ENCODE measurements around the gene PIK3CA.

The PIK3CA gene

DNA sequence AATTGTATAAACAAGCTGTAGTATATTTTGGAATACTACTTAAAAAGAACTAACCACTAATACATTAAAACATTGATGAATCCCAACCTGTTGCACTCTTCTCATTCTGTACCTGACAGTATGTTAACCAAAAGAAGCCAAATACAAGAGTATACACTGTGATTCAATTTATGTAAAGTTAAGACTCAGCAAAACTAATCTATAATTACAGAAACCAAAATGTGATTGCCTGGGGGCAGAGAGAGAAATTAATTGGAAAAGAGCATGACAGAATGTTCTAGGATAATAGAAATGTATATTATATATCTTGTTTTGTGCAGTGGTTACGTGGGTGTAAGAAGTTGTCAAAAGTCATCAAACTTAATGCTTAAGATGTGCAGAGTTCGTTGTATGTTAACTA, 31.1 kb downstream of the PIK3CA start:
- Histone ChIP-seq H3K27me3 (no peaks in the 10 kb centered on the region), H3K9me3 (no peaks in the 10 kb centered on the region), H3K27ac (peak overlapping the region; percentile 72), H3K4me3 (no peak overlapping the region), H3K36me3 (no peaks in the 10 kb centered on the region), H3K4me1 (peaks cover 0 to 94% (median 58%) of the 10 kb centered on the region in 4 donors)
- TF ChIP-seq, protein P1, sequence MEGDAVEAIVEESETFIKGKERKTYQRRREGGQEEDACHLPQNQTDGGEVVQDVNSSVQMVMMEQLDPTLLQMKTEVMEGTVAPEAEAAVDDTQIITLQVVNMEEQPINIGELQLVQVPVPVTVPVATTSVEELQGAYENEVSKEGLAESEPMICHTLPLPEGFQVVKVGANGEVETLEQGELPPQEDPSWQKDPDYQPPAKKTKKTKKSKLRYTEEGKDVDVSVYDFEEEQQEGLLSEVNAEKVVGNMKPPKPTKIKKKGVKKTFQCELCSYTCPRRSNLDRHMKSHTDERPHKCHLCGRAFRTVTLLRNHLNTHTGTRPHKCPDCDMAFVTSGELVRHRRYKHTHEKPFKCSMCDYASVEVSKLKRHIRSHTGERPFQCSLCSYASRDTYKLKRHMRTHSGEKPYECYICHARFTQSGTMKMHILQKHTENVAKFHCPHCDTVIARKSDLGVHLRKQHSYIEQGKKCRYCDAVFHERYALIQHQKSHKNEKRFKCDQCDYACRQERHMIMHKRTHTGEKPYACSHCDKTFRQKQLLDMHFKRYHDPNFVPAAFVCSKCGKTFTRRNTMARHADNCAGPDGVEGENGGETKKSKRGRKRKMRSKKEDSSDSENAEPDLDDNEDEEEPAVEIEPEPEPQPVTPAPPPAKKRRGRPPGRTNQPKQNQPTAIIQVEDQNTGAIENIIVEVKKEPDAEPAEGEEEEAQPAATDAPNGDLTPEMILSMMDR (IDR thresholded peaks at IDR 0.05): no peak
- no peak for DNase-seq
- intact Hi-C loops (cut with DNase I; ENCODE audit: low total_unique reads): no loop called here

DNA sequence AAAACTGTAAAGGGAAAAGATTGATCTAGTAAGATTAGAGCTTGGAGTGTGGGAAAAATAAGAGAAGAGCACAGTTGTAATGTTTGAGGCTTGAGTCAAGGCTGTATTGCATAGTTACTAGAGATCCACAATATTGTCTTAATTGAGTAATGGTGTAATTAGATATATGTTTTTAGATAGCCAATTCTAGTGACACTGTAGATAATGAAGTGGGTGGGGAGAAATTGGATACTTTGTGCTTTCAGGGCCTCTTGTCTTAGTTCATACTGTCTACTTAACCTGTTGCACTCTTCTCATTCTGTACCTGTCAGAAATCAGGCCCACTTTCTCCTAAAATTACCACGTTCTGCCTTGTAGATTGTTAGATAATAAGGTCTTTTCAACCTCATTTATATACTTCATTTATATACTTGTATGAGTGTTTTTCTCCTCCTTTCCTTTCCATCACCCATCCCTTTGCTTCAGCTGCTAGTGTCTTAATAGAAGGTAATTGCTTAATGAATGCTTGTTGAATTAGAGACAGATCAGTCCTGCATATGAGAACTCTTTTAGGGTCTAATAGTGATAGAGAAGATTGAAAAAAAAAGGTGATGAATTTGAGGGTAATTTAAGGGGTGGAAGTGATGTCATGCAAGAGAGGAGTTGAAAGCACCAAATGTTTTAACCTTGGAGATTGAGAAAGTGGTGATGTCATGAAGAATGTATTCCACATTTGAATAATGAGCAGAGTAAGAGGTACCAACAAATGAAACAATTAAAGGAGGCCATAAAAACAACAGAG, 32.0 kb downstream of the PIK3CA start:
- DNase-seq: no peak
- Histone ChIP-seq H3K36me3 (no peaks in the 10 kb centered on the region), H3K27me3 (no peaks in the 10 kb centered on the region), H3K9me3 (no peaks in the 10 kb centered on the region), H3K4me3 (no peak overlapping the region), H3K27ac (peak overlapping the region; percentile 72), H3K4me1 (peaks cover 0 to 98% (median 63%) of the 10 kb centered on the region in 4 donors)
- intact Hi-C loops (cut with DNase I; ENCODE audit: low total_unique reads): no loop called here
- TF ChIP-seq, protein P1 (IDR thresholded peaks at IDR 0.05): no peak

DNA sequence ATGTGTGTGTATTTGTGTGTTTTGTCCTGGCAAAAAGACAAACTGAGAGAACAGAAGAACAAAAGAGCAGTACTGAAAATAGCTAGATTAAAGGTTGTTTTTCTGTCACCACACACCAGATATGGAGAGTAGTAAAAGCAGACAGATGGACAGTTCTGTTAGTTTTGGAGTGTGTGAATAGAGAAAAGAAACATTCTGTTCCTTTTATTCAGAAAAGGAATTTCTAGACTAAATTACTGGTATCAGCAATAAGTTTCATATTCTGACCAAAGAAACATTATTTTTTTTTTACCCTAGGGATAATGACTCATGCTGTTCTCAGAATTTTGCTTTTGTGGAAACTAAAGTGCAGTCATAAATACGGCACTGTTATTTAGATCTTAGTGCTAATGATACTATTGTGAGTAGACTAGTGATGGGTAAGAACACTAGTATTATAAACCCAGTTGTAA, 32.9 kb downstream of the PIK3CA start:
- Histone ChIP-seq H3K9me3 (no peaks in the 10 kb centered on the region), H3K4me1 (peaks cover 0 to 97% (median 62%) of the 10 kb centered on the region in 4 donors), H3K4me3 (no peak overlapping the region), H3K27ac (peak overlapping the region; percentile 72), H3K27me3 (no peaks in the 10 kb centered on the region), H3K36me3 (no peaks in the 10 kb centered on the region)
- DNase-seq: no peak
- TF ChIP-seq, protein P1 (IDR thresholded peaks at IDR 0.05): no peak
- intact Hi-C loops (cut with DNase I; ENCODE audit: low total_unique reads): no loop called here

DNA sequence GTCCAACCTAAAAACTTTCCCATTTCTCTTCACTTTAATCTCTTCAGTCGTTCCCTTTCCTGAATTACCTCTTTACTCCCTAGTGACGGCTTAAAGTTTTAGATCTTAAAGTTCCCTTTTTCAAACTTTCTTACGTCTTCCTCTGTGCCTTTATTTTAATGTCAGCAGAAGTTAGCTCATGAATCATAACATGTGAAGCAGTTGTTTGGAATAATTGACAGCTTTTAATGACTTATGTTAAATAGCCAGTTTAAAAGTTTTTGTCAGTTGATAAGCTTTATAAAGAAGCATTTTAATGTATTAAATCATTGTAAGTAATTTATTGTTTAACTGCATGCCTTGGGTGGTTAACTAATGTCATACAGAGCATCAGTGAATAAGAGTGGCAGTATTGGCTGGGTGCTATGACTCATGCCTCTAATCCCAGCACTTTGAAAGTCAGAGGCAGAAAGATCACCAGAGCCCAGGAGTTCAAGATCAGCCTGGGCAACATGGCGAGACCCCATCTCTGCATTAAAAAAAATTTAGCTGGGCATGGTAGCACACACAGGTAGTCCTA, 33.9 kb downstream of the PIK3CA start:
- TF ChIP-seq, protein P1 (IDR thresholded peaks at IDR 0.05): no peak
- Histone ChIP-seq H3K9me3 (no peaks in the 10 kb centered on the region), H3K4me1 (peaks cover 0 to 91% (median 63%) of the 10 kb centered on the region in 4 donors), H3K36me3 (no peaks in the 10 kb centered on the region), H3K4me3 (no peak overlapping the region), H3K27ac (peak overlapping the region; percentile 72), H3K27me3 (no peaks in the 10 kb centered on the region)
- intact Hi-C loops (cut with DNase I; ENCODE audit: low total_unique reads): no loop called here
- no peak for DNase-seq

DNA sequence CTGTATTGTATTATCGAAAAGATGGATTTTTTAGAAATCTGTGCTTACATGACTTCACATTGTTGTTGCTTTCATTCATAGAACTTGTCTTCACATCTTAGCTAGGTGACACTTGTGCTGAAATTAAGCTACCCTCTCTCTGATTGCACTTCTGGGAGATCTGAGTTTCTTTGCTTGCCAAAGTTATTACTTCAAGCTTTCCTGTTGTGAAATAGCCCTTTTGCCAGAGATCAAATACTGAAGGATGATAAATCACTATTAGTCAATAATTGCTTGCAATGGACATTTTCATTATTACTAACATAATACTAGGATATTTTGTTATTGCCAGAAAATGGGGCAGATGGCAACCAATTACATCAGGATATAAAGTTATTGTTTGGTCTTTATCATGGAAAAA, 34.7 kb downstream of the PIK3CA start:
- TF ChIP-seq, protein P1 (IDR thresholded peaks at IDR 0.05): no peak
- Histone ChIP-seq H3K4me1 (peaks cover 0 to 83% (median 64%) of the 10 kb centered on the region in 4 donors), H3K4me3 (no peak overlapping the region), H3K36me3 (no peaks in the 10 kb centered on the region), H3K27ac (peak overlapping the region; percentile 72), H3K9me3 (no peaks in the 10 kb centered on the region), H3K27me3 (no peaks in the 10 kb centered on the region)
- no peak for DNase-seq
- intact Hi-C loops (cut with DNase I; ENCODE audit: low total_unique reads): no loop called here

All from tibial artery (tissue), 4 donors.